NCI-H1694 (cell line): ENCODE data around the gene TXNRD3.
A peak's percentile ranks its signal among the peaks of the same experiment; 100 is the strongest.
"Not testable (repeated sequence)": the region's sequence is repeated elsewhere in the genome, so short reads cannot be mapped to it uniquely, and the experiment has no call there.

ENCODE experiments used
- DNase-seq: peaks from one replicate; lab custom pipeline; 2025; lab: John Stamatoyannopoulos, UW

TXNRD3 gene

GRCh38 chr3:126591515-126591914, 63.4 kb downstream of the TXNRD3 start:
- DNase-seq: not testable (repeated sequence)

GRCh38 chr3:126582311-126582710, 72.6 kb downstream of the TXNRD3 start:
- DNase-seq: peak; percentile 68

GRCh38 chr3:126581569-126581968, 73.4 kb downstream of the TXNRD3 start:
- DNase-seq: no peak

- DNase-seq: no peak
These were observed 74.2 kb downstream of the TXNRD3 start for GRCh38 chr3:126580746-126581145.

- no peak for DNase-seq
These were observed 76.2 kb downstream of the TXNRD3 start for GRCh38 chr3:126578702-126579101.

- DNase-seq: no peak
These were observed 77.7 kb downstream of the TXNRD3 start for GRCh38 chr3:126577261-126577660.

GRCh38 chr3:126573492-126574117, 81.3 kb downstream of the TXNRD3 start:
- DNase-seq: no peak

GRCh38 chr3:126571078-126571477, 83.8 kb downstream of the TXNRD3 start:
- no peak for DNase-seq

GRCh38 chr3:126570103-126570541, 84.8 kb downstream of the TXNRD3 start:
- DNase-seq: no peak

- DNase-seq: no peak
These were observed 85.4 kb downstream of the TXNRD3 start for GRCh38 chr3:126569390-126569975.

- no peak for DNase-seq
These were observed 86.1 kb downstream of the TXNRD3 start for GRCh38 chr3:126568776-126569342.

GRCh38 chr3:126567696-126568438, 87.1 kb downstream of the TXNRD3 start:
- no peak for DNase-seq

GRCh38 chr3:126562737-126563276, 92.1 kb downstream of the TXNRD3 start:
- DNase-seq: no peak

- no peak for DNase-seq
These were observed 96.4 kb downstream of the TXNRD3 start, which contains the start of gene C3orf22 for GRCh38 chr3:126558336-126559071. TSS of gene C3orf22 (minus strand) at chr3:126558932. CDS start at chr3:126553390, 5,542 bp downstream.

GRCh38 chr3:126557761-126558160, 97.2 kb downstream of the TXNRD3 start:
- DNase-seq: no peak

- DNase-seq: no peak
These were observed 97.5 kb downstream of the TXNRD3 start for GRCh38 chr3:126557415-126557745.
